COR-L47 (cell line): ENCODE measurements around the gene ACAD8.
"Not testable (repeated sequence)": the region's sequence is repeated elsewhere in the genome, so short reads cannot be mapped to it uniquely, and the experiment has no call there.

Experiments used
- DNase-seq: peaks from one replicate; lab custom pipeline; 2025; lab: John Stamatoyannopoulos, UW

ACAD8 gene

GRCh38 chr11:134240592-134240991, 12.8 kb upstream of the ACAD8 start:
- no peak for DNase-seq

DNA sequence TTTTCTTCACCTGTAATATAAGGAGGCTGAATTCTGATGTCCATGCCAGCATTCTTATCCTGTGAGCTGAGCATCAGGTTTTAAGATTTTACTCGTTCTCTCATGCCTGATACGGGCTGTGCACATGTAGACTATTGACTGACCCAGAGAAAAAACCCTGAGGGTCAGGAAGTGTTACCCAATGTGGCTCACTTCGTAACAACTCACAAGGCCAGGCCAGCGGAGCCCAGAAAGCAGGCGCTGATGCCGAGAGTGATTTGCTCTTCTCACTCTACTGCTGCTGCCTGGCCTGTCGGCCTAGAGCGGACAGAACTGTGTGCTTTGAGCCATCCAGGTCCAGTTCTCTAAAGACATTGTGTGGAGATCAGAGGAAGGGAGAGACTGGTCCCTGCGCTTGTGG, 11.0 kb upstream of the ACAD8 start:
- DNase-seq = no peak

- DNase-seq = no peak
These were observed 9.5 kb upstream of the ACAD8 start for GRCh38 chr11:134243913-134244312.

GRCh38 chr11:134244593-134244992, 8.8 kb upstream of the ACAD8 start:
- DNase-seq = no peak

GRCh38 chr11:134245434-134245833, 7.9 kb upstream of the ACAD8 start:
- no peak for DNase-seq

DNA sequence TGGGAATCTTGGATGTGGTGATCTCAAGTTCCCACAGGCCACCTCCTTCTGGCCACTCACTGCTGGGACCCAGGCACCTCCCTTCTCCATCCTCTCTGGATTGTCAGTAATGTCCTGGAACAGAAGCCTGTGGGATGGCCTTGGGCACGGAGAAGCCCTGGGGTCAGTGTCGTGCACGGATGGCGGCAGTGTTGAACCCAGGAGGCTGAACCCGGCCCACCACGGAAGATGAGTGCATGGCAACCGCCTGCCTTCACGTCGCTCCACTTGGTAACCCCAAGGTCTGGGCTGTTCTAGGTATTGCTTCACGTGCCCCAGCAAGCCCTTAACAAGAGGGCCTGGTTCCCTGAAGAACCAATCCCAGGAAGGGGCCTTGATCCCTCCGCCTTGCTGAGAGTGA, 7.3 kb upstream of the ACAD8 start:
- DNase-seq = no peak

DNA sequence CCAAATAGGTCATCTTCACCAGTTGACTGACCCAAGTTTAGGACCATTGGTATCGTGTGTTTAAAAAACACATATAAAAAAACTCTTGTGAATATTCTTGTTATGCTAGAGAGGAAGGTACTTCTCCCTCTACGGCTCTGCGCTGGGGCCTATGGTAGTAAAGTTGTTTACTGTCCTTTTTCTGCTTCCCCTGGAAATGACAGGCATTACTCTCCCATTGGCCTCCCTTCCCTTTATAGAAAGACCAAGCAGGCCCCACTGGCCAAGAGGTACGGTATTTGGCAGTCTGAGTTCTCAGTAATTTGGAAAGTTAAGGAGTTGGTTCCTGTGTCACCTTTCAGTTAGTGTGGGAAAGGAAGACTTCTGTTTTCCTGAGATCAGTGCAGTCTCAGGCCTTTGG, 6.7 kb upstream of the ACAD8 start:
- no peak for DNase-seq

DNA sequence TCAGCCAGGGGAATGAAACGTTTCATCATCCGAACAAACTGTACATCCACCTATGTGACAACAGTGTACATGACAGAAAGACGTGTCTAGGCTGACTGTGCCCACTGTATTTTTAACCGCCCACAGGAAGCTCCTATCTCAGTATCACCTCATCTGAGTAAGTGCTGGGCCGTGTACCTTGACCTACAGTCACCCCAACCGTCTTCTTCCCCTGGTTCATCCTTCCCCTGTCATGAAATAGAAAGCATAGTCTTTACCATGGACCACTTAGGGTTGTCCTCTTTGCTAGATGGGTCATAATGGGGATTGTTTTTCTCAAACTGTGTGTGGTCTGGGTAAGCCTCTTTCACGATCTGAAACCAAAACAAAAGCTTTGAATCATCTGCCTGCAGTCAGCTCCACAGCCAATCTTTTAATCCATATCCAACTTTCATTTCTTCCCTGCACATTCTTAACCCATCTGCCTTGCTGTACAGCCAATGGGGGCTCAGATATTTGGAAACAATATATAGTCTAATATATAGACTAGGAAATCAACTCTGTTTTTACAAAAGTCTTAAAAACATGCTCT, 4.4 kb upstream of the ACAD8 start:
- no peak for DNase-seq

DNA sequence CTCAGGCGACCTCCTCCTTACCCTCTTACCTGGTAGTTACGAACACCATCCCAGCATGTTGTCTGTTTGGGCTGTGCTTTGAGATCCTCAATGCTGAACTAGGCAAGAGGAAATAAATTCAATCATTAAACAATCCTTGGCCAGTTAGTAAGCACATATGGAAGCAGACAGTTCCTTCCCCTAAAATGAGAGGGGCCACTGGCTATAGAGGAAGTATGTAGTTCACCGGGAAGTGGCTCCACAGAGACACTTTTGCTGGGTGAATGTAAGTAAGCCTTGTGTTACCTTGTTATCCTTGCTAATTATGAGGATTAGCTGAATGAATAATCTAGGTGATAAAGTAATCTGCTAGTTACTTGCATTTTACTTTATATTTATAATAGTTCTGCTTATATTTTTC, 3.1 kb upstream of the ACAD8 start:
- no peak for DNase-seq

GRCh38 chr11:134250675-134251074, 2.7 kb upstream of the ACAD8 start:
- no peak for DNase-seq

GRCh38 chr11:134252346-134253187, 801 bp upstream of the ACAD8 start:
- peak; percentile 40 for DNase-seq

GRCh38 chr11:134254433-134255183, 1.2 kb downstream of the ACAD8 start:
- no peak for DNase-seq

GRCh38 chr11:134255184-134255561, 1.8 kb downstream of the ACAD8 start:
- DNase-seq = not testable (repeated sequence)

DNA sequence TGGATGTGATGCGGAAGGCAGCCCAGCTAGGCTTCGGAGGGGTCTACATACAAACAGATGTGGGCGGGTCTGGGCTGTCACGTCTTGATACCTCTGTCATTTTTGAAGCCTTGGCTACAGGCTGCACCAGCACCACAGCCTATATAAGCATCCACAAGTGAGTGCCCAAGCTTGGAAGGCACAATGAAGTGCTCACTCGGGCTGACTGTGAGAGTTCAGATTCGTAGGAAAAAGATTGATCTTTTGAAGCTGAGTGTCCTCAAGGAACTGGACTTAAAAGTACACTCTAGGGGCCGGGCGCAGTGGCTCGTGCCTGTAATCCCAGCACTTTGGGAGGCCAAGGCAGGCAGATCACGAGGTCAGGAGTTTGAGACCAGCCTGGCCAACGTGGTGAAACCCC, 3.7 kb downstream of the ACAD8 start:
- no peak for DNase-seq

DNA sequence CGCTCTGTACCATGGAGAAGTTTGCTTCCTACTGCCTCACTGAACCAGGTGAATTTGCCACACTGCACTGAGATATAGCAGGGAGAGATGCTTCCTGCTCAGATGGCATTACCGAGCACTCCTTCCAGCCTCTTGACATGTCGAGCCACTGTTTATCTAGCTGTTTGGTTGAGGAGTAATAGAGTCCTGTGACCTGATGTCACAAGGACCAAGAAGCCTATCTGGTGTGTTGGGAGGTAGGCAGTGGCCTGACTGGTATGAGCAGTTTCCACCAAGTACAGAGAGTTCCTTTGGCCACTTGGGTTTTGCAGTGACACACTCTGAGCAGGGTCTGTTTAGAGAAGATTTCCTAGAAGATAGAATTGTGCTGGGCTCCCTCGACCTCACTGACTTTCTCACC, 5.2 kb downstream of the ACAD8 start:
- DNase-seq = no peak

GRCh38 chr11:134260503-134260902, 7.1 kb downstream of the ACAD8 start:
- no peak for DNase-seq

DNA sequence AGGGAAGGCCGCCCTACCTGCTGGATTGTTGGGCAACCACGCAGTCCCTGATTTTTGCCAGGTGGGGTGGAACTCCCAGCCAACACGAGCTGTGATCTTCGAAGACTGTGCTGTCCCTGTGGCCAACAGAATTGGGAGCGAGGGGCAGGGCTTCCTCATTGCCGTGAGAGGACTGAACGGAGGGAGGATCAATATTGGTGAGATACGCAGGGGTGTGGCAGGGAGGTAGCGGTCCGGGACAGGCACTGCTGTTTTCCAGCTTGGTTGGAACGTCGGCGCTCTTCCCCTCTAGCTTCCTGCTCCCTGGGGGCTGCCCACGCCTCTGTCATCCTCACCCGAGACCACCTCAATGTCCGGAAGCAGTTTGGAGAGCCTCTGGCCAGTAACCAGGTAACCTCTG, 7.6 kb downstream of the ACAD8 start:
- no peak for DNase-seq

- peak; percentile 43 for DNase-seq
These were observed 8.5 kb downstream of the ACAD8 start for GRCh38 chr11:134261626-134262488.

DNA sequence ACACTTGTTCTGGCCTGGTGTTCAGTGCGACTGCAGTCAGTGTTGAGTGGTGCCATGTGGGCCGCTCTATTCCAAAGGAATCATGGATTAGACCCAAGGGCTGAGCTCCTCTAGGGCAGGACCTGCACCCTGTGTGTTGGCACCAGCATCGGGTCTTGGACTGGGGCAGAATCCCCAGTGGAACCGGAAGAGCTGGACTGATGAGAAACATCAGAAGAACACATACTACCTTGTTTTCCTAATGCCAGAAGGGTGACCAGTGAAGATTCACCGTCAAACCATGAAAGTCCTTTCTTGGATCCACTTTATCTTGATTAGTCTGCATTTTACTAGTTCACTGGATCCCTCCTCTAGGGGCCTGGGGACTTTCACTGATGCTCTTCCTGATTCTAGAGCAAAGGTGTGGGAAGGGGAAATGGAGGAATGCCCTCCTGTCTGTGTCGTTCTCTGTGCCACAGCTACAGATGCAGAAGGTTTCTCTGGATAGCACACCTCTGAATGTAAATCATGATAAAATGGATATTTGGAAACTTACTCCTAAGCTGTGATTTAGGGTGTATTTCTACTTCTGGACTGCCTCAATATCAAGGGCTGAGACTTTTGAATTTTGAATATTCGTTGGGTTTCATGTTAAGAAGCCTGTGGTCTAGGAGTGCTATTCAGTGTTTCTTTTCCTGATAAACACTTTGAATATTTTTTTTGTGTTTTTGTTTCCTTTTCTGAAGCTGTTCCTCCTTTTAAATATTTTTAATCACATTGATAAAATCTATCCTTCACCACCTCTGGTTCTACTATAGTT, 11.8 kb downstream of the ACAD8 start:
- DNase-seq = no peak

DNA sequence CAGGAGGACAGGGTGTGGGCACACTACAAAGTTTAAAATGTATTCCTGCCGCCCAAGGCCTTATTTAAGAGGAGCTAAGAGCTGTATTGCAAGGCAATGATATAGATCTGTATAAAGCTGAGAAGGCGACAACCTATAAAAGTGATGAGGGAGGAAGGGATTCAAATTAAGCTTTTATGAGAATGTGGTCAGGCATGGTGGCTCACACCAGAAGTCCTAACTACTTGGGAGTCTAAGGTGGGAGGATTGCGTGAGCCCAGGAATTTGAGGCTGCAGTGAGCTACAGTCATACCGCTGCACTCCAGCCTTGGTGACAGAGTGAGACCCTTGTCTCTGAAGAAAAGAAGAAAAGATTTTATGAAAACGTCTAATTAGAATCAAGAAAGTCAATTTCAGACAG, 13.1 kb downstream of the ACAD8 start:
- no peak for DNase-seq

GRCh38 chr11:134266841-134267251, 13.5 kb downstream of the ACAD8 start:
- DNase-seq = no peak
